BJ (cell line): ENCODE data around the gene SUV39H2. TPM values are rescaled to one million over a fixed set of nuclear protein-coding genes. Genes with fewer than 3 reads are reported as not detected.

ENCODE experiments used
- CTCF ChIA-PET: fragments of 350-600 bp; formaldehyde crosslinking; extraction: SDS; loops from one replicate; lab custom pipeline; 2021; ENCODE audit warnings: antibody characterized with exemption, inconsistent platforms; lab: Yijun Ruan, JAX
- POLR2A ChIA-PET: fragments of 300-600 bp; sonication (Branson Sonifier 250); formaldehyde crosslinking; extraction: SDS; loops from one replicate; lab custom pipeline; 2021; ENCODE audit warnings: antibody characterized with exemption; lab: Charles Lee
- DNase-seq: peaks from one replicate; pipeline ENCODE4 v3.0.0-alpha.2; 2011; ENCODE audit warnings: low read depth
- H3K27me3 ChIP-seq: 2 replicates; pipeline ENCODE4 v1.6.0; 2011; ENCODE audit warnings: low read length; ENCODE audit not compliant: control insufficient read depth, insufficient read depth
- H3K36me3 ChIP-seq: 2 replicates; pipeline ENCODE4 v1.5.1; 2011; ENCODE audit warnings: low read length; ENCODE audit not compliant: control insufficient read depth, insufficient read depth
- H3K4me3 ChIP-seq: 2 replicates; pipeline ENCODE4 v1.5.1; 2011; ENCODE audit warnings: low read depth, mild to moderate bottlenecking, control low read depth, low read length
- CTCF ChIP-seq: IDR thresholded peaks from 2 replicates; pipeline ENCODE4 v1.5.1; 2011; ENCODE audit warnings: low read depth, mild to moderate bottlenecking, control low read depth, inconsistent platforms, low read length, moderate library complexity; ENCODE audit not compliant: insufficient read depth
- polyA plus RNA-seq: library from polyadenylated mRNA; depleted of rRNA; stranded (reverse); fragments of >200 nt; gene quantifications from 2 replicates; pipeline ENCODE4 v1.2.3, GENCODE V29; 2011

Gene SUV39H2
- polyA plus RNA-seq, 1 experiment, result 2.2 TPM

DNA sequence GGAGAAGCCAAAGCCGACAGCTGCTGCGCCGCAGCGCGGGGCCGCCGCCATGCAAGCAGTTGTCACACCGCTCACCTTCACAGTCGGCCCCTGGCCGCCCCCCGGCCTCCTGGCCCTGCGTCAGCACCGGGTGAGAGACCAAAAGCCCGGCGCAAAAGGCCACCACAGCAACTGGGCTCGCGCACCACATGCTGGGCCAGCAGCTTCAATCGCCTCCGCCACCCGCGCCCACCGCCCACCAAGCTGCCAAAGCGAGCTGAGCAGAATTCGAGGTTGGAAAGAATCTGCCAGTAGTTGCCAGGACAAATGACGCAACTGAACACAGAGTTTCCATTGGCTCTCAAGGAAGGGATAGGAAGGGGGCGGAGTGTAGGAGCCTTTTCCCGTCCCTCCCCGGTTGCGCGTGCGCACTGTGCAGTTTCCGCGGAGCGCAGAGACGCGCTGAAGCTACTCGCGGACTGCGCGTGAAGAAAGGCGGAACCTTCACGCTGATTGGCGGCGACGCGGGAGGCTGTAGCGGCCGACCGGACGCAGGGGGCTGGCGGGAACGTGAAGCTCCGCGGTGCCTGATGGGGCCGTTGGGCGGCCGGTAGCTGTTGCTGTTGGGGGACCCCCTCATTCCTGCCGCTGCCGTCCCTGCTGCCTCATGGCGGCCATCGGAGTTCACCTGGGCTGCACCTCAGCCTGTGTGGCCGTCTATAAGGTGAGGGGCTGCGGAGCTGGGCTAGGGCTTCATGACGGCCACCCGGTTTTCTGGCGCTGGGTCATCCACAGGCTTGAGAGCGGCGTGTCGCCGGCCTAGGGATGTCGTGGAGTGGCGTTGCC is 40.7 kb upstream of the SUV39H2 start, which contains the start of the genes CDNF, HSPA14 and MSANTD7:
TSS of gene CDNF (minus strand) at position 281 of the 825 bp plus-strand sequence. CDS start at position 190, 91 bp downstream.
TSS of gene HSPA14 (plus strand) at position 550 of the 825 bp plus-strand sequence. CDS start at position 647, 97 bp downstream.
TSS of gene MSANTD7 (plus strand) at position 550 of the 825 bp plus-strand sequence. CDS start 3,979 bp downstream, outside the sequence.
- H3K36me3 ChIP-seq, result peaks cover 4% of the 10 kb centered on the region
- ChIA-PET POLR2A (interaction anchor here (0.6 kb wide), 1 partner anchor 80 kb away, joined by 3 read pairs; no protein-coding TSS in a partner anchor), CTCF (interaction anchor here (1.0 to 1.7 kb wide), 5 partner anchors 11 to 339 kb away, joined by 3 to 13 read pairs (median 4); no protein-coding TSS in a partner anchor)
- H3K27me3 ChIP-seq, result no peaks in the 10 kb centered on the region
- peak within 1 kb of the TSS; percentile 84 for H3K4me3 ChIP-seq
- DNase-seq, result peak; percentile 96
- no peak; the same call in 1 of the 2 replicates for TF ChIP-seq CTCF

DNA sequence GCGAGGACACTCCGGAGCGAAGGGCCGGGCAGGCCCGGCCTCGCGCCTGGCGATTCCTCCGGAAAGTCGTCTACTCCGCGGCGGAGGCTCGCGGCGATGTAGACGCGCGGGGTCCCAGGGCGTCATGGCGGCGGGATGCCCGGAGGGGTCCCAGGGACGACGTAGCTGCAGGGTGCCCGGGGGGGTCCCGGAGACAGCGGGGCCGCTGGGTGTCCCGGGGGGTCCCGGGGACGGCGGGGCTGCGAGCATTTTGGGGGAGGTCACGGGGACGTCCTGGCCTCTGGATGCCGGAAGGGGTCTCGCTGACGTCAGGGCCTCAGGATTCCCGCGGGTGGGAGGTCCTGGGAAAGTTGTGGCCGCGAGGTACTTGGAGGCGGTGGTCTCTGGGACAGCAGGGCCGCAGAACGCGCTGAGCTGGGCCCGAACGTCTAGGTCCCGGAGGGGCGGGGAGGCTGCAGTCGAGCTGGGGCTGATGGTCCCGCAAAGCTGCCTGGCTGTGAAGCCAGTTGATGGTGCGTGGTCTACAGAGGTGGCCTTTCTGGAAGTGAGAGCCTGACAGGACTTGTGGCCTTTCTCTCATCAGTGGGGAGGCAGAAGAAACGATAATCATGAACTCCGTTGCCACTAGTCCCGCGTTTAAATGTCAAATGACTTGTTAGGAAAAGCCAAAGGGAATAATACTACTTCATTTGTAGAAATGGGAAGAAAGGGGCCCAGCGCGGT is 39.9 kb upstream of the SUV39H2 start:
- Histone ChIP-seq H3K36me3 (peaks cover 8% of the 10 kb centered on the region), H3K27me3 (no peaks in the 10 kb centered on the region), H3K4me3 (peak overlapping the region; percentile 84)
- no peak for TF ChIP-seq CTCF
- DNase-seq, result no peak
- POLR2A ChIA-PET, result interaction anchor here (0.6 kb wide), 1 partner anchor 249 kb away, joined by 11 read pairs; no protein-coding TSS in a partner anchor
- CTCF ChIA-PET, result interaction anchor here (1.0 to 1.7 kb wide), 3 partner anchors 12 to 302 kb away, joined by 3 to 13 read pairs (median 4); no protein-coding TSS in a partner anchor

DNA sequence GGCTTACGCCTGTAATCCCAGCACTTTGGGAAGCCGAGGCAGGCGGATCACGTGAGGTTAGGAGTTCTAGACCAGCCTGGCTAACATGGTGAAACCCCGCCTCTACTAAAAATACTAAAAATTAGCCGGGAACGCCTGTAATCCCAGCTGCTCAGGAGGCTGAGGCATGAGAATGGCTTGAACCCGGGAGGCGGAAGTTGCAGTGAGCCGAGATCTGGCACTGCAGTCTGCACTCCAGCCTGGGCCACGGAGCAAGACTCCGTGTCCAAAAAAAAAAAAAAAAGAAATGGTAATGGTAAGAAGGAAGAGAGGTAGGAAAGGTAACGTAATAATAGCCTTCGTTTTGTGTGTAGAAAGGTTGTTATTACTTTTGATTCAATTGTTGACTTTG is 39.4 kb upstream of the SUV39H2 start:
- Histone ChIP-seq H3K36me3 (peaks cover 8% of the 10 kb centered on the region), H3K27me3 (no peaks in the 10 kb centered on the region), H3K4me3 (peak overlapping the region; percentile 84)
- no peak for DNase-seq
- no peak for TF ChIP-seq CTCF
- ChIA-PET POLR2A (interaction anchor here (0.6 kb wide), 1 partner anchor 250 kb away, joined by 11 read pairs; no protein-coding TSS in a partner anchor), CTCF (interaction anchor here (0.7 to 1.0 kb wide), 2 partner anchors 302 to 902 kb away, joined by 3 to 4 read pairs; no protein-coding TSS in a partner anchor)

DNA sequence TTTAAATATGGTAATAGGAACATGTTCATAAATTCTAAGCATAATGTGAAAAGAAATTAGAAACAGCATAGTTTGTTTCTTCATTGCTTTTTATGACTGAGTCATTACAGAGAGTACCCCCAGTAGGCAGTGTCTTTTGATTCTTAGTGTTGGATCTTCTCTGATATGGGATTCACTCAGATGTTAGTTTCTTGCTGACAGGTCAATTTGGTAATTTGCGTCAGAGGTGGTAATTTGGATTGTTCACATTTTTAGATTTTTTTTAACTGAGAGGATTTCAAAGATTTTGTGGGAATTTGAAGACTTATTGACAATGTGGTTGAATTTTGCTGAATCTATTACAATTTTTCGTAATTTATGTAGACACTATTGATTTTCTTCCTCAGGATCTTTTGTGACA is 38.5 kb upstream of the SUV39H2 start:
- ChIA-PET POLR2A (no interaction called here), CTCF (no interaction called here)
- DNase-seq, result no peak
- peaks cover 8% of the 10 kb centered on the region for H3K36me3 ChIP-seq
- no peaks in the 10 kb centered on the region for H3K27me3 ChIP-seq
- TF ChIP-seq CTCF, result no peak
- no peak overlapping the region for H3K4me3 ChIP-seq
